LoVo (cell line): ENCODE measurements around the gene EVA1C.
"Not testable (repeated sequence)": the region's sequence is repeated elsewhere in the genome, so short reads cannot be mapped to it uniquely, and the experiment has no call there.

Experiments used
- DNase-seq: peaks from one replicate; pipeline ENCODE4 v3.0.0-alpha.2; 2016; ENCODE audit warnings: low spot score

The EVA1C gene

DNA sequence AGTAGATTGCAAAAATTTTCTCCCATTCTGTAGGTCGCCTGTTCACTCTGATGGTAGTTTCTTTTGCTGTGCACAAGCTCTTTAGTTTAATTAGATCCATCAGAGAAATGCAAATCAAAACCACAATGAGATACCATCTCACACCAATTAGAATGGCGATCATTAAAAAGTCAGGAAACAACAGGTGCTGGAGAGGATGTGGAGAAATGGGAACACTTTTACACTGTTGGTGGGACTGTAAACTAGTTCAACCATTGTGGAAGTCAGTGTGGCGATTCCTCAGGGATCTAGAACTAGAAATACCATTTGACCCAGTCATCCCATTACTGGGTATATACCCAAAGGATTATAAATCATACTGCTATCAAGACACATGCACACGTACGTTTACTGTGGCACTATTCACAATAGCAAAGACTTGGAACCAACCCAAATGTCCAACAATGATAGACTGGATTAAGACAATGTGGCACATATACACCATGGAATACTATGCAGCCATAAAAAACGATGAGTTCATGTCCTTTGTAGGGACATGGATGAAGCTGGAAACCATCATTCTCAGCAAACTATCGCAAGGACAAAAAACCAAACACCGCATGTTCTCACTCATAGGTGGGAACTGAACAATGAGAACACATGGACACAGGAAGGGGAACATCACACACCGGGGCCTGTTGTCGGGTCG, 21.8 kb upstream of the EVA1C start:
- not testable (repeated sequence) for DNase-seq

DNA sequence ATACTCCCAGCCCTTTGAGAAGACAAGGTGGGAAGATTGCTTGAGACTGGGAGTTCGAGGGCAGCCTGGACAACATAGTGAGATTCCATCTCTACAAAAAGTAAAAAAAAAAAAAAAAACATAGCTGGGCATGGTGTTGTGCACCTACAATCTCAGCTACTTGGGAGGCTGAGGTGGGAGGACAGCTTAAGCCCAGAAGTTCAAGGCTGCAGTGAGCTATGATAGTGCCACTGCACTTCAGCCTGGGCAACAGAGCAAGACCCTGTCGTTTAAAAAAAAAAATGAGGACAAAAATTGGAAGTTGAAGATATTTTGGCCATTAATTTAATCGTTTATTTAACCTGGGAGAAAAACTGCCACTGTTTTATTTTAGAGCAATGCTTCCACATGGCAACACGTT, 20.8 kb upstream of the EVA1C start:
- DNase-seq = no peak

DNA sequence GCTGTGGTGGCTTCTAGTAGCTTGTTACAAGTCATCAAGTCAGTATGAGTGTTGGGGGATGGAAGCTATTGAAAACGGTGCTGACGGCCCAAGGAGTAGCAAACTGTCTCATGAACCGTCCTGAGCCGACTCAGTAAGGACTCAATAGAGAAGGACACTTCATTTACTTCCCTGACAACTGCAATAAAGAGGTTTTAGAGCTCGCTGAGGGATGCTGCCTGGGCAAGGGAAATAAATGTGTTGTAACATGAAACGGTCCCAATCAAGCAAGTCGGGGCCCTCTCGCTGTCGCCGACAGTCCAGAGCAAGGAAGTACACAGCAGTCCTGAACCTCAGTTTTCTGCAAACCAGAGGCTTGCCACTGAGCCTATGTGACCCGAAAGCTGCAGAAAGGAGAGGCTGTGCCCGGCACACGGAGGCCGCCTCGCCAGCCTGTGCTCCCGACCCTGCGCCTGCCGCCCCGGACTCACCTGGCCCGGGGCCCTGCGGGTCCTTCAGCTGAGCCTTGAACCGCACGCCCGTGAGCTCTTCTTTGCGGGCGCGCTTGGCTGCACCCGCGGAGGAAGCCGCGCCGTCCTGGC, 20.1 kb upstream of the EVA1C start:
- DNase-seq = no peak

DNA sequence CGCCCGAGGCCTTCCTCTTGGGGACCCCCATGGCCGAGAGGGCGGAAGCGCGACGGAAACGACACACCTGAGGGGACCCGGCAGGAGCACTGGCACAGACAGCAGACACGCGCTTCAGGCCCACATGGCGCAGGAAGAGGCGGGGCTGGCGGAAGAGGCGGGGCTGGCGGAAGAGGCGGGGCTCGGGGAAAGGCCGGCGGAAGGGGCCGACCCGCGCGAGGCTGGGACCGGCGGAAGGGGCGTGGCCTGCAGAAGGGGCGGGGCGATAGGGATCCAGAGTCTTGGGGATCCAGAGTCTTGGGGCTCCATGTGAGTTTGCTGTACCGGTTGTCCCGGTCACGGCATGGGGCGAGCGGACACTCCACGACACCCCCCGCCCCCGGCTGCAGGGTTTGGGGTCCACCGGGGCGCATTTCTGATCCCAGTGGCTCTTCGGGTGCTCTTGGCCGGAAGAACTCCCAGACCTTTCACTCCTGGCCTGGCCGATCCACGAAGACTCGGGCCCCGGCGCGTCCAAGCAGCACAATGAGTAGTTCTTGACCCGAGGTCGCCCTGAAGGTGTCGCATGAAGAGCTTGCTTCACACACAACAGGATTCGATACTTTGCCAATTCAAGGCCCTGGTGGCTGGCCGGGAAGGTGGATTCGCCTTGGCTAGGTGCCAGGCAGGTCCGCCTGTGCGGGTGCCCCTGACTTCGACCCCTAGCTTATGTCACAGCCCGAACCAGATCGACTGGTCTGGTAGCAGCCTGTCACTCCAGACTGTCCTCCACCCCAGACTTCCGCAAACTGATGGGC, 19.4 kb upstream of the EVA1C start, which contains the start of gene URB1:
Gene URB1 (minus strand): TSS at position 133 of the 797 bp plus-strand sequence. CDS start 102 bp downstream, at position 31.
- peak; percentile 93 for DNase-seq

DNA sequence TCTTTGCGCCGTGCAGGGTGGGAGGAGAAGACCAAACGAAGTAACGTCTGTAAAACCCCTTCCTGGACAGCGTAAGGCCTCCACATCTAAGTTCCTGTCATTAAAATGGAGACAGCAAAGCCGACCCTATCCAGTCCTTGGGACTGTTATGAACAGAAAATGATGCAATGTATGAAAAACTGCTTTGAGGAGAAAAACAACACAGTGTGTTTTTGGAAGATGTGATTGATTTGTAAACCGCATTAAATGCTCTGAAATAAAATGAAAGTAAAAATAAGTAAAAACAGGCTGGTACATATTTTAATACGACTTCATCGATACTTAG, 18.9 kb upstream of the EVA1C start:
- no peak for DNase-seq

DNA sequence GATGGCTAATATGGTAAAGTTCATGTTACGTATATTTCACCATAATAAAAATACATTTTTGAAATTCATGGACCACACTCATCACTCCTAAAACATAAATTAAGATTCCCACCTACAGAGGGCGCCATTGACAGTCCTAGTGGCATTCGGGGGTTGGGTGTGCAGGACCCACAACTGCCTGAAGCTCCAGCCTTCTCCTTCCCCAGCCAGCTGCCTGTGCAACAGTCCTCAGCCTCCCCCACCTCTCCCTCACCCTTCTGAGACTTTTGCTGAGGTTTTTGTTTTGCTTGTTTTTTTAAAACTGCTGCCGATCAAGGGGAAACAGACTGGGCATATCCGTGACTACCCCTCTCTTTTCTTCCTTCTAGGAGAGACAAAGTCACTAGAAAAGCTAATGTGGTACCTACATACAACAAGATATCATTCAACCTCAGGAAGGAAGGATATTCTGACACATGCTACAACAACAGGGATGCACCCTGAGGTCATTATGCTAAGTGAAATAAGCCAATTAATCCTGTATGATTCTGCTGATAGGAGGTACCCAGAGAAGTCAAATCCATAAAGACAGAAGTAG, 9.2 kb upstream of the EVA1C start:
- DNase-seq = peak; percentile 65

DNA sequence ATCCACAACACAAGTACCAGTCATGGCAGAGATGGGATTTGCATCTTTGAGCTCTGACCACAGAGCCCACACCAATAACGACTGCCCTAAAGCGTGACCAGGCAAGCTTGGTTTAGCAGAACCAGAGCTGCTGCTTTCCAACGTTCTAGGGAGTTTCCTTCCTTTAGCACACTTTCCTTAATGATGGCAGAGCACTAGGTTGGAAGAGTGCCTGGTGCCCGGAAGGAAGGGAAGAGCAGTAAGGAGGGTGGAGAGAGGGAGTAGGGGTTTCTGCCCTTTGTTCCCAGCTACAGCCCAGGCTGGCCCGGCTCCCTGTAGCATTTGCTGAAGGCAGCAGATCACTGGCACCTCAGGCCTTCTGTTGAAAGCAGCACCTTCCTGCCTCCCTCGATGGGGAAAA, 6.1 kb upstream of the EVA1C start:
- DNase-seq = no peak

DNA sequence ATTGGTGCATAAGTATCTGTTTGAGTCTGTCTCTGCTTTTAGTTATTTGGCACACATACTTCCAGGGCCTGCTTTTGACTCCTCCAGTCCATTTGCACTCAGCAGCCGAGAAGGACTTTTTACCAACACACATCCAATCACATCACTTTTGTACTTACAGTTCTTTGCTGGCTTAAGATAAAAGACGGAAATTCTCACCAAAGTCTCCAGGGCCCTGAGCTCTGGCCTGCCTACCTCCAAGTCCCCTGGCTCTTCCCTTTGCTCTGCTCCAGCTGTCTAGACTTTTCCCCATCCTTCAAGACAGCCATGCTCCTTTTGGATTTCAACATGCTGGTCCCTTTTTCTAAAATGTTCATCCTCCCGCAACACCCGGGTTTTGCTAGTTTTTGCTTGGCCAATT, 2.2 kb upstream of the EVA1C start:
- DNase-seq = no peak

DNA sequence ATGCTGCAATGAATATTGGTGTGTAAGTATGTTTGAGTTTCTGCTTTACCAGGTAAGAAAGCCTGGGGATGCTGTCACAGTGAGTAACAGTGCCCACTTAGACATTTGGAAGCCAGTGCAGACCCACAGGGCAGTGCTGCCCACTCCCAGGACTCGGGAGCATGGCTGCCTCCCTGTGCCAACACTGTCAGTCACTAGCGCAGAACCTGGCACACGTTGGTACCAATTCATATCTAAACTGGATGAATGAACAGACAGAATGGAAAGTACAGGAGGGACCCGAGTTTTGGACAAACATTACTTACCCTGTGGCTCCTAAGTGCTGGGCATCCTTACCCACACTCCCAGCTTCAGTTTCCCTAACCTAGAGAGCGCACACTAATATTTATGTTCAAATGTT, 1.6 kb upstream of the EVA1C start:
- no peak for DNase-seq

DNA sequence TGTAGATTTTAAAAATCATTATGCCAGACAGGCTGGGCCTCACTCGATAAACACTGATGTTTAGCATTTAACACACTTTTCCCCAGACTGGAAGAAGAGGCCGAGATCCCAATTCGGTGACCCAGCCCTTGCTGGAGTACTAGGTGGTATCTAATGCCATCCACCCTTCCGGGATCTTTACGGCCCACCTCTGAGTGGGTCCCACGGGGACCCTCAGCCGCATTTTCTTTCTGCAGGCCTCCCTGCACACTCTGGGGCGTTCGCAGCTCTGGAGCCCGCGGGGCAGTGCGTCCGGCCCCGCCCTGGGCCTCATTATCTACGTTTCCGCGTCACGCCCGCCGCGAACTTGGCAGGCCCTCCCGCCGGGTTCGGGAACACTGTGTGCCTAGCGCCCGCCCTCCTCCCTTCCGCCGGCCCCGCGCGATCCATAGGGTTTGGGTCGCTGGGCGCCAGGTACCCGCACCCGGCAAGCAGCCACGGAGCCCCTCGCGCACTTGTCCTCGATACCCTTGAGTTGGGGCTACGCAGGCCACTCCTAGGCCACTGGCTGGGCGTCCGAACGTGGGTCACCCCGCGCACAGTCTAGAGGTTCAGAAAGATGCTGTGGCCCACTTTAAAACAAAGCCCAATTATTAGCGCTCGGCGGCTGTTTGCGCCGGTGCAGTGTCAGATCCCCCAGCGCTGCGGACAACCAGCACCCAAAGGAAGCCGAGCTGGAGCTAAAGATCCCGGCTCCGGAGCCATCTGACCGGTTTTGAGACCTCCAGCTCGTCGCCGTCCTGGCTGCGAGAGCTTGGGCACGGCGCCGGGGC, 950 bp upstream of the EVA1C start:
- peak; percentile 81 for DNase-seq

DNA sequence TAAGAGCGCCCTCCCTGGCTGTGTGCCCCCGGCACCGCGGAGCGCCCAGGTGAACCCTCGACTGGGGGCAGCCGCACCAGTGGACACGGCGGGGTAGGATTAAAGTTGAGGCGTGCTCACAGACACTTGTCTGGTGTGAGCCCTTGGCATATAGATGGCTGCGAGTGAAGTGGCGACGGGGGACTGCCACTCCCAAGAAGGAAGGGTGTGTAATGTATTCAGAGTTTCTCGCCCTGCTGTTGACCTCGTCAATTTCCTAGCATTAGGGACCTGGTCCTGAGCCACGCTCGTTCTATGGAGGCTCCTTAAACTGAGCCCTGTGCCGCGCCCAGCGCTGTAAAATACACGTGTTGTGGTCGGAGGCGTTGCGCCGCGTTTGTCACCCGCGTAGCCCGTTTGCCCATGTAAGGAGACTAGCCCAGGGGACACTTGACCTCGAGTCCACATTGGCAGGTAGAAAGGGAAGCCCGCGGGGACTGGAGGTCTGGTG, 554 bp downstream of the EVA1C start:
- DNase-seq = peak; percentile 78

DNA sequence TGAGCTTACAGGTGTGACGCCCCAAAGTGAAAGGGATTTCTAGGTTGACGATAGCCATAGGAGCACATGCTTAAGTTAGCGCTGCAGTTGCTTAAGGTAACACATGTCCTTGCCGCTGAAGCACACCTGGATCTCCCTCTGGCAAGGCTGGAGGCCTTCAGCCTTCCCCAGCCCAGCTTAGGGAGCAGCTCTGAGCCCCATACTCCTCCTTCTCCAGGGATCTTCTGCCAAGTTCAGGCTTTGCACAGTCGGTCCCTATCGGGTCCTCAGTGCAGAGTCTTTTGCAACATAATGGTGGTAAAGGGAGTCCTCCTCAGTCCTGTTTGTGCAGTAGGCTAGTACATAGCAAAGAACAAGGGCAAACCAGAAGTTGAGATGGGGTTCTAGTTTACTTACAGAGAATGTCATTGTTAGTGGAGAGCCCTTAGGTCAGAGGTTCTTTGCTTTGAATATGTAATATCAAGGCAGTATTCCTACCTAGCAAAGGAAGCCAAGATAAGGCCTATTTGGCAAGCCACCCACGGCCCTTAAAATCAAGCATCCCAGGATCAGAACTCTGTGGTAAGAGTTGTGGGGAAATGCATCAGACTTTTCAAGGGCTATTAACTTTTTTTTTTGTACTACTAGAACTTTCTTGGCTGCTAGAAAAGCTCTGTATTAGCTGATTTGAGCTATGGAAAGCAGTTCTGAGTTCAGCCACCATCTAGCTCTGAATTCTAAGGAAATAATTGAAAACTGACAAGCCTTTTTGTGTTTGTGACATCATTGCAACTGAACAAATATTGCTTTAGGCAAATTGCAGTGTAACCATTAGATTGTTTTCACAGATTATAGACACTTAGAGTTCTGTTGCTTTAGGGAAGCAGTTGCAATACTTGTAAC, 1.4 kb downstream of the EVA1C start:
- DNase-seq = peak; percentile 33

DNA sequence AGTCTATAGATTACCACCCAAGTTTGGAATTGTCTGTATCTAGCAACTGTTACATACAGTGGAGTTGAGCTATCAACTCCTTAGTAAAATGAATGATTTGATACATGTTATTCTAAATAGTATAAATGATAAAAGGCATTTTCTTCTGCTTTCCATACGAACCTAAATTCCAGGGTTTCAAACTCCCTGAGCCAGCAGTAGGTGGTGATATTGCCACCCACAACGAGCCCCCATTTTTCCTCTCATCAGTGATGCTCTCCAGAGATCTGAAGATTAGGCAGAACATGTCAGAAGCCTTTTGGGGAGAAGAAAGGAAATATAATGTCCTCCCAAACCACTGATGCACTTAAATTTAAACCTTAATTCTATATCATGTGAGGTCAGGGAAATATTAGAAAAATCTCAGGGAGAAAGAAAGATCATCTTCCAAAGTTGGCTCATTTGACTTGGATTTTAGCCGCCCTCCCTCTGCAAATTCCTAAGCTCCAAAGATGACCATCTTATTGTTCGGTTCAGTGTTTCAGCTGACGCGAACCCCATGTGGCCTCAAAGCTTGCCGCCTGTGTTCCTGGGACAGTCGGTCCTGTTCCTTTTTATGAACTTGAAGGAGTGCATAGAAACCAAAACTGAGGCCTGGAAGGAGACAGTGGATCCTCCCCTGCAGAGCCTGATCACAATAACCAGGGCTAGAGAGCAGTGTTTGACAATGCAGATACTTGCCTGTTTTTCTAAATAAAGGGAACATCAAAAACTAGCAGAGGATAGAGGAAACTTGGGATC, 2.3 kb downstream of the EVA1C start:
- no peak for DNase-seq

DNA sequence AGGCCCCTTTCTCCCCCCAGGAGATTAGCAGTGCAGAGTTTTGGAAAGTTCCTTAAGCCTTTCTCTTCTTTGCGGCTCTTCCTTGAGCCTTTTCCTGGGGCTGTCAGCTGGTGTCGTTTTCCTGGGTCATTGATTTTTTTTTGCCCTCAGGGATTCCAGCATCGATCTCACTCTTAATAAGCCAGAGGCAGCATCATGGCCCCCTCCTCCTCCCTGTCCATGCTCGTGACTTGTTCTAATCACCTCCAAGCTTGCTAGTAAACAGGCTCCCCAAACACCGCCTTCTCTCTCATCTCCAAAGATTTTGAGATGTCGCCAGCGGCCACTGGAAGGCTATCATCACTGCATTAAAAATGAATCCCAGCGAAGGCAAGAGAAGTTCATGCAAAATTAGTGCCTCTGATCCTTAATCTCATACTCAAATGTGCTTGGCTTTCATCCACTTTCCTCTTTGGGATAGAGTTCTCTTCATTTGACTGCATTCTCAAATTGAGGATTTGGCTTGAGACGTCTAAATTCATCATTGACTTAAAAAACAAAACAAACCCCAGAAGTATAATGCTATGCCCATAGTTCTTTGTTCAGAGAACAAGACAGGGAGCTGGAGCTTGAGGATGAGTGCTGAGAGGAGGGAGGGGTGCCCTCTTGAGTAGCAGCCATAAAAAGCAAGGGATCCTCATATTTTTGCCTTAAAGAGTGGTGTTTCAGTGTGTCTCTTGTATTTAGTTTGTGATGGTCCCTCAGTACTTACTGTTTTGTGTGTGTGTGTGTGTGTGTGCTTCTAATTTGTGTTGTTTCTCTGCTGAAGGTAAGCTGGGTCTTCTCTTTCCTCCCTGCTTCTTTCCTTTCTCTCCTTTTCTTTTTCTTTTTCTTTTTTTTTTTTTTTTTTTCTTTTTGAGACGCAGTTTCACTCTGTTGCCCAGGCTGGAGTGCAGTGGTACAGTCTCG, 3.2 kb downstream of the EVA1C start:
- no peak for DNase-seq

DNA sequence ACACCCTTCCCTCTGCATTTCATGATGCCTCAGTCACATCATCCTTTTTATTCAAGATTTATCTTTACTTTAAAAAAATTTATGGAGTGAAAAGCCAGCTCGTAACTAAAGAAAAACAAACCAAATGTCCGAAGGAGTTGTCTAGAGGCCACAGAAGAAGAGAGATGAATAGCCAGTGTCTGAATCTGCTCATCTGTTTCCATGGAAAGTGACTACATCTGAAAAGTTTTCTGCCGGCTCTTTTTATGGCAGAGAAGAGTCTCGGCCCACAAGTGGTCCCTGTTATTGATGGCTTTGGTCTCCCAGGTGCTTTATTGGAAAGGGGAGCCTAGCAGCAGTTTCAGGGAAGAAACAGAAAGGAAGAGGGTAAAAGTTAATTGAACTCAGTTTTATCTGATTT, 5.6 kb downstream of the EVA1C start:
- DNase-seq = no peak

DNA sequence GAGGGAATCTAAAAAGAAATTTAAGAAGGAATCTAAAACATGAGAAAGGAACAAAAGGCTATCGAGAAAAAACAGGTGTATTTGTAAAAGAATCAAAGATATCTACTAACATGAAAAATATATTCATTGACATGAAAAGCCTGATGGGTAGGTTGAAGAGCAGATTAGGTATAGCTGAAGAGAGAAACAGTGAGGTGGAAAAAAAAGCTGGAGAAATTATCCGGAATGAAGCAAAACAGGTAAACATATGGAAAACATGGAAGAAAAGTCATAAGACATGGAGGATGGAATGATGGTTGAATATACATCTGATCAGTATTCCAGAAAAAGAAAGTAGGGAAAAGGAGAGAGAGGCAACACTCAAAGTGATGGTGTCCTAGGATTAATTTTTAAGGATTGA, 9.6 kb downstream of the EVA1C start:
- no peak for DNase-seq

DNA sequence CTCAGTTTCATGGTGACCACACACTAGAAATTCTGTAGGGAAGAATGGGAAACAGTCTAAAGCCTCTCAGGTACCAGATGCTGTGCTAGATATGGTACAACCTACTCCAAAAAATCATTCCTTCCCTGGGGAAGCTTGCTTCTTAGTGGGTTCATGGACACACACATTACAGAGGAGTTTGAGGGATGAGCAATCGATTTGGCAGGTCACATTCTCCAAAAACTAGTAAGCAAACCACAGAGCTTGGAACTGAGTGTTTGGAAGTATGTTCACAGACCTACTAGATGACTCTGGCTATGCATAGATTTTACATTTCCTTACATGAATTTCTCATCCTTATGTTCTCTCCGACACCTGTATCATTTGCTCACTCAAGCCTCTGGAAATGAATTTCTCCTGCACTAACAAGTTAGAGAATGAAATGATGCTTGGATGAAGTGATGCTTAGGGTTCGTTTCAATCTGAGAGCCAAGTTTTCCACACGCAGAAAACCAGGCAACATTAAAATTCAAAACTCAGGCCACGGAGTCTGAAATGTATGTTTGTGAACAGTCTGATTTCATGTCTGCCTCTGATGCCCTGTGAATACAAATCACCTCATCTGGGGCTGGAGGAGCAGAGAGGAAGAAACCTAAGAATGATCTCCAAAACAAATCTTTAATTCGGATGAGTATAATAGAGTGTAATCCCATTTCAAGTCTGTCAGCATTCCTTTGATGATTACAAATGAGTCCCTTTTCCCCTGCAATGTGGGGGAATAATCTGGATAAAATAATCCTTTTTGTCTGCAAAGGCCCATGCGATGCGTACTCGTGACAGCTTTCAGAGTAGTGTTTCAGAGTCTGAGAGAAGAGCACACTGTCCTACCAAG, 11.0 kb downstream of the EVA1C start:
- peak; percentile 41 for DNase-seq

DNA sequence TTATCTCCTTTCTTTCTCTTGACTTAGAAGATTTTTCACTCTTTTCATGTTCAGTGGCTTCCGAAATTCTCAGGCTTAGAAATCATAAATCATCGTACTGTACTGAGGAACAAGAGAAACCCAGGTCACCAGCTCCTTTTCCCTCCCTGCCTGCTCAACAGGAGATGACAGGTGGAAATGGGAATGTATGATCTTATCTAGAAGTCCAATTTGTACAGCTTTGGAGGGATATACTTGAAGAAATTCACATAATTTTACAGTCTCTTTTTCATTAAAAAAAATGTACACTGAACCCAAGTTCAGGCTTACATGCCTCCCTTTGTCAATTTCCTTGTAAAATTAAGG, 11.7 kb downstream of the EVA1C start:
- DNase-seq = no peak
